Right atrium auricular region (tissue), 2 donors: ENCODE measurements around the gene PPP2R5C. TPM values are rescaled to one million over a fixed set of nuclear protein-coding genes. Genes with fewer than 3 reads are reported as not detected.

Experiments used
- DNase-seq: peaks from one replicate; pipeline ENCODE4 v3.0.0-alpha.2; 2019; ENCODE audit warnings: low spot score
- H3K27ac ChIP-seq, 2 donors: fragments of 200-600 bp; sonication (generic); 1 replicate in 1 of 2; 2 replicates in 1 of 2; pipeline ENCODE4 v1.5.1; 2016 to 2019
- H3K27me3 ChIP-seq, 2 donors: fragments of 200-600 bp; sonication (generic); one replicate each; pipeline versions ENCODE4 v1.5.1 to v1.6.0; 2017 to 2019
- H3K36me3 ChIP-seq: fragments of 200-600 bp; sonication (generic); one replicate; pipeline ENCODE4 v1.5.1; 2016
- H3K4me1 ChIP-seq, 2 donors: fragments of 200-600 bp; sonication (generic); one replicate each; pipeline versions ENCODE4 v1.5.1 to v1.6.0; 2017 to 2019
- H3K4me3 ChIP-seq, 2 donors: fragments of 200-600 bp; sonication (generic); 1 replicate in 1 of 2; 2 replicates in 1 of 2; pipeline ENCODE4 v1.5.1; 2017 to 2019; ENCODE audit warnings: mild to moderate bottlenecking in 1 of 2, moderate library complexity in 1 of 2
- H3K9me3 ChIP-seq, 2 donors: fragments of 200-600 bp; sonication (generic); one replicate each; pipeline ENCODE4 v1.5.1; 2019
- total RNA-seq, 2 donors: library from RNA; depleted of rRNA; stranded (reverse); fragments of >200 nt; gene quantifications; one replicate each; pipeline ENCODE4 v1.1.0, GENCODE V29; 2016
- TF ChIP-seq, protein P1 (sequence below), 2 donors: fragments of 200-600 bp; sonication (generic); IDR thresholded peaks; one replicate each; pipeline ENCODE4 v1.5.1; 2019; ENCODE audit warnings: antibody characterized with exemption in 2 of 2

PPP2R5C gene
- total RNA-seq, 2 donors from 2014 or later: 82.2 to 82.9 TPM

- Histone ChIP-seq H3K9me3 (no peaks in the 10 kb centered on the region), H3K27me3 (no peaks in the 10 kb centered on the region), H3K36me3 (no peaks in the 10 kb centered on the region), H3K4me1 (peaks cover 0 to 60% of the 10 kb centered on the region in 2 donors), H3K4me3 (no peak overlapping the region), H3K27ac (peak overlapping the region; percentile 33 to 75)
- DNase-seq: no peak
- TF ChIP-seq, protein P1, sequence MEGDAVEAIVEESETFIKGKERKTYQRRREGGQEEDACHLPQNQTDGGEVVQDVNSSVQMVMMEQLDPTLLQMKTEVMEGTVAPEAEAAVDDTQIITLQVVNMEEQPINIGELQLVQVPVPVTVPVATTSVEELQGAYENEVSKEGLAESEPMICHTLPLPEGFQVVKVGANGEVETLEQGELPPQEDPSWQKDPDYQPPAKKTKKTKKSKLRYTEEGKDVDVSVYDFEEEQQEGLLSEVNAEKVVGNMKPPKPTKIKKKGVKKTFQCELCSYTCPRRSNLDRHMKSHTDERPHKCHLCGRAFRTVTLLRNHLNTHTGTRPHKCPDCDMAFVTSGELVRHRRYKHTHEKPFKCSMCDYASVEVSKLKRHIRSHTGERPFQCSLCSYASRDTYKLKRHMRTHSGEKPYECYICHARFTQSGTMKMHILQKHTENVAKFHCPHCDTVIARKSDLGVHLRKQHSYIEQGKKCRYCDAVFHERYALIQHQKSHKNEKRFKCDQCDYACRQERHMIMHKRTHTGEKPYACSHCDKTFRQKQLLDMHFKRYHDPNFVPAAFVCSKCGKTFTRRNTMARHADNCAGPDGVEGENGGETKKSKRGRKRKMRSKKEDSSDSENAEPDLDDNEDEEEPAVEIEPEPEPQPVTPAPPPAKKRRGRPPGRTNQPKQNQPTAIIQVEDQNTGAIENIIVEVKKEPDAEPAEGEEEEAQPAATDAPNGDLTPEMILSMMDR (IDR thresholded peaks at IDR 0.05): no peak
Measured at GRCh38 chr14:101813833-101814232, 52.3 kb downstream of the PPP2R5C start.

GRCh38 chr14:101814934-101815333, 53.4 kb downstream of the PPP2R5C start:
- peak overlapping the region; percentile 33 to 36 for H3K27ac ChIP-seq
- no peaks in the 10 kb centered on the region for H3K27me3 ChIP-seq
- TF ChIP-seq, protein P1 (IDR thresholded peaks at IDR 0.05): no peak
- peaks cover 0 to 60% of the 10 kb centered on the region in 2 donors for H3K4me1 ChIP-seq
- no peak overlapping the region for H3K4me3 ChIP-seq
- H3K9me3 ChIP-seq: no peaks in the 10 kb centered on the region
- no peaks in the 10 kb centered on the region for H3K36me3 ChIP-seq
- no peak for DNase-seq

DNA sequence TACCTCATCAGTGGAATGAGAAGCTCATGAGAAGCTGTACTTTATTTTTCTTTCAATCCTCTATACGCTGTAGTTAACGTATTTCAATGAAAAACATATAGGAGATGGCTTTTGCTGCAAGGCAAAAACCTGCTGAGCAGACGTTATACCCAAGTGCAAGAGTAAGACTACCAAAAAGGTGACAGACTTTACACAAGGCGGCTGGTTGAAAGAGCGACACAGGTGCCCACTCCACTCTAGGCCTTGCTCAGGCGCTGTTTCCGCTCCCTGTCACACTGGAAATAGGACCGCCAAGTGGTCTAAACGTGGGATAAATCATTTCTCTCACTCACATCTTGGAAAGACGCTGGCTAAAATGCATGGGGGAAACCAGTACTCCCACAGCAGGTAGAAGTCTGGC, 54.5 kb downstream of the PPP2R5C start:
- DNase-seq: no peak
- TF ChIP-seq, protein P1 (IDR thresholded peaks at IDR 0.05): no peak
- peaks cover 0 to 54% of the 10 kb centered on the region in 2 donors for H3K4me1 ChIP-seq
- no peaks in the 10 kb centered on the region for H3K27me3 ChIP-seq
- no peaks in the 10 kb centered on the region for H3K9me3 ChIP-seq
- H3K4me3 ChIP-seq: no peak overlapping the region
- H3K36me3 ChIP-seq: no peaks in the 10 kb centered on the region
- H3K27ac ChIP-seq: no peak overlapping the region

DNA sequence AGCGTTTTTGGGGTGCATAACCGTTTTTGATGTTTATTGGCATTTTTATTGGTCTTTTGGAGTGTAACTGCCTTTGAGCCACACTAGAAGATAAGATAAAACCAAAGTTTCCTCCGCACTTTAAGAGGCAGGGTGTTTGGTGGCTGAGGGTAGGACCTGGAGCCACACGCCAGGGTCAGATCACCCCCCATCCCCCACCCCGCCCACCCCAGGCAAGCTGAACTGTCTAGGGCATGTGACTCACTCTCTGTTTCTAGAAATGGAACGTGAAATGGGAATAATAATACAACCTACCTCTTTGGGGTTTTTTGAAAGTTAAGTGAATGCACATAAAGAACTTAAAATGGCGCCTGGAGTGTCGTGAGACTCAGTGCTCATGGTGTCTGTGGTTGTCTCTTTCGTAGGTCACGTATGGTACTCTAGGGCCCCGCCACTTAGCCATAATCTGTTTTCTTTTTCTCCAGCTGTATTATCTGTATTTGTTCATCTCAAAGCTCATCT, 56.0 kb downstream of the PPP2R5C start:
- TF ChIP-seq, protein P1 (IDR thresholded peaks at IDR 0.05): no peak
- no peak overlapping the region for H3K4me3 ChIP-seq
- H3K27ac ChIP-seq: no peak overlapping the region
- H3K27me3 ChIP-seq: no peaks in the 10 kb centered on the region
- no peaks in the 10 kb centered on the region for H3K36me3 ChIP-seq
- H3K4me1 ChIP-seq: peaks cover 0 to 39% of the 10 kb centered on the region in 2 donors
- DNase-seq: no peak
- no peaks in the 10 kb centered on the region for H3K9me3 ChIP-seq

DNA sequence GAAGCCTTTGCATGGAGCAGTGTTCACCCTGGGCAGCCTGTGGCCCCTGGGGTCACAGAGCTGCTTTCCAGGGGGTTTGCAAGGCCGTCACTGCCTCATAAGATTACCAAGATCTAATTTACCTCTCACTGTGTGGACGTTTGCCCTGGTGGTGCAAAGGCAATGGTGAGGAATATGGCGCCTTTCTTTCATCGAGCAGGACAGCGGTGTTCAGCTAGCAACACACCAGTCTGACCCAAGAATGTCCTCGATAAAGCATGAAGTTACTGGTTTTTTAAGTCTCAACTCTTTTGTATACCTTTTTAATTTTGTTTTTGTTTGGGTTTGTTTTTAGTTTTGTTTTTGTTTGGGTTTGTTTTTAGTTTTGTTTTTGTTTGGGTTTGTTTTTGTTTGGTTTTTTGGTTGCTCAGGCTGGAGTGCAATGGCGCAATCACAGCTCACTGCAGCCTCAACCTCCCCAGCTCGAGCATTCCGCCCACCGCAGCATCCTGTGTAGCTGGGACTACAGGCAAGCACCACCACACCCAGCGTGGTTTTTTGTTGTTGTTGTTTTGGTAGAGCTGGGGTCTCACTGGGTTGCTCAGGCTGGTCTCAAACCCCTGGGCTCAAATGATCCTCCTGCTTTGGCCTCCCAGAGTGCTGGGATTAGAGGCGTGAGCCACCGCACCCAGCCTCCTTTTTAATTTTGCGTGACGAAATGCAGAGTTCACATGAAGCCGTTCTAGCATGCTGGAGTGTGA, 57.9 kb downstream of the PPP2R5C start:
- H3K9me3 ChIP-seq: no peaks in the 10 kb centered on the region
- H3K4me3 ChIP-seq: no peak overlapping the region
- H3K27ac ChIP-seq: no peak overlapping the region
- H3K4me1 ChIP-seq: peaks cover 0 to 38% of the 10 kb centered on the region in 2 donors
- no peak for DNase-seq
- no peaks in the 10 kb centered on the region for H3K36me3 ChIP-seq
- H3K27me3 ChIP-seq: no peaks in the 10 kb centered on the region
- TF ChIP-seq, protein P1 (IDR thresholded peaks at IDR 0.05): no peak
